ENCODE data around the gene HACL1. TPM values are rescaled to one million over a fixed set of nuclear protein-coding genes. Genes with fewer than 3 reads are reported as not detected.

HACL1 gene
- total and polyA plus RNA-seq, 4 experiments from 2014 or later, result 36.8 to 44.4 (median 40.6) TPM

- Histone ChIP-seq H3K9me3 (ENCODE audit: control insufficient read depth in 1 of 2, low read length in 2 of 2) (no peaks in the 10 kb centered on the region), H3K27ac (ENCODE audit: low read depth, low read length) (no peak overlapping the region), H3K36me3 (ENCODE audit: insufficient read depth, low read length) (no peaks in the 10 kb centered on the region), H3K4me3 (ENCODE audit: low read length in 2 of 2) (no peak overlapping the region), H3K4me1 (ENCODE audit: insufficient read depth, low read length) (peaks cover 7% of the 10 kb centered on the region), H3K27me3 (ENCODE audit: insufficient read depth, low read length) (no peaks in the 10 kb centered on the region)
- ChIA-PET POLR2A (ENCODE audit: partially characterized antibody) (no interaction called here), CTCF (ENCODE audit: partially characterized antibody) (interaction anchor here (1.4 kb wide), 1 partner anchor 36 kb away, joined by 3 read pairs; no protein-coding TSS in a partner anchor)
- peak overlapping the region; percentile 81 to 89 (median 84) for H3K4me3 Mint-ChIP-seq
- H3K27ac Mint-ChIP-seq, result peak overlapping the region; percentile 29 to 88 (median 66)
- intact Hi-C loops (cut with micrococcal nuclease), result no loop called here
- no peaks in the 10 kb centered on the region for H3K9me3 Mint-ChIP-seq
- peaks cover 14 to 35% (median 20%) of the 10 kb centered on the region in 4 donors for H3K4me1 Mint-ChIP-seq
- H3K27me3 Mint-ChIP-seq, result no peaks in the 10 kb centered on the region
- no peaks in the 10 kb centered on the region for H3K36me3 Mint-ChIP-seq
- DNase-seq, result no peak
Observed at GRCh38 chr3:15520804-15521572, 80.4 kb downstream of the HACL1 start.

DNA sequence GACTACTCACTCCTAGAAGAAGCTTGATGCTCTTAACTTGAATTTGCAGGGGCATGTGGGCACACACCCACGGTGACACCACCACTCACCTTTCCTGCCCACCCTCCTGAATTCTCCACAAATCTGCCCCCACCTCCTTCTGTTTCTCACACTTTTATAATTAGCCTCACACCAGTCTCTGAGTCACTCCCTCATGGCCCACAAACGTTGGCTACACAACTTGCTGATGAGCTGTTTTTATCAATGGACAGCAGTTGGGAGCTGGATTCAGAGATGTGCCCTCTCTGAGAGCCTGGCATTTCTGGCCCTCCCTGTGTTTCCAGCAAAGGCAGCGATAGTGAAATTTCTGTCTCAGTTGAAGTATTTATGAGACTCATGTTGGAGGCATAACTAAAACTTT, 81.2 kb downstream of the HACL1 start:
- Histone ChIP-seq H3K4me1 (ENCODE audit: insufficient read depth, low read length) (peaks cover 7% of the 10 kb centered on the region), H3K27me3 (ENCODE audit: insufficient read depth, low read length) (no peaks in the 10 kb centered on the region), H3K27ac (ENCODE audit: low read depth, low read length) (no peak overlapping the region), H3K9me3 (ENCODE audit: control insufficient read depth in 1 of 2, low read length in 2 of 2) (no peaks in the 10 kb centered on the region), H3K4me3 (ENCODE audit: low read length in 2 of 2) (no peak overlapping the region), H3K36me3 (ENCODE audit: insufficient read depth, low read length) (no peaks in the 10 kb centered on the region)
- POLR2A ChIA-PET (ENCODE audit: partially characterized antibody), result interaction anchor here (0.6 kb wide), 1 partner anchor 61 kb away, joined by 3 read pairs; no protein-coding TSS in a partner anchor
- Mint-ChIP-seq H3K9me3 (no peaks in the 10 kb centered on the region), H3K4me3 (peak overlapping the region; percentile 81 to 89 (median 84)), H3K36me3 (no peaks in the 10 kb centered on the region), H3K4me1 (peaks cover 14 to 35% (median 20%) of the 10 kb centered on the region in 4 donors), H3K27ac (peak overlapping the region; percentile 14 to 78 (median 60)), H3K27me3 (no peaks in the 10 kb centered on the region)
- CTCF ChIA-PET (ENCODE audit: partially characterized antibody), result no interaction called here
- no peak for DNase-seq
- intact Hi-C loops (cut with micrococcal nuclease), result no loop called here

DNA sequence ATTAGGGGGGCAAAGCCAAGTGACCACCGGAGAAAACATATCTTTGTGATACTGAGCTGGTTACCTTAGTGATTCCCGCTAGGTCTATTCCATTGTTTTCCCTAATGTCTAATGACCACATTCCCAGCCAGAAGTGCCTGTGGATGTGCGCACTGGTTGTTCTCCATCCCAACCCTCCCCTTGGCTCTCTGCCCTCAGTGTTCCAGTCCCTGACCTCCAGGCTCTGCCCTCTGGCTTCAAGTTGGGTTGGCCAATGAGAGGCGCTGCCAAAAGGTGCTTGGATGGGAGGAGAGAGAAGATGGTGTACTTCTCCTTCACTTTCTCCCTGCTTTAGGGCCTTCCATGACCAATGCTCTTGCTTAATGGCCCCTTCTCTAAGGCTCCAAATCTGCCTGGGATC, 82.3 kb downstream of the HACL1 start:
- intact Hi-C loops (cut with micrococcal nuclease), result no loop called here
- Histone ChIP-seq H3K27ac (ENCODE audit: low read depth, low read length) (no peak overlapping the region), H3K9me3 (ENCODE audit: control insufficient read depth in 1 of 2, low read length in 2 of 2) (no peaks in the 10 kb centered on the region), H3K36me3 (ENCODE audit: insufficient read depth, low read length) (no peaks in the 10 kb centered on the region), H3K4me3 (ENCODE audit: low read length in 2 of 2) (no peak overlapping the region), H3K27me3 (ENCODE audit: insufficient read depth, low read length) (no peaks in the 10 kb centered on the region), H3K4me1 (ENCODE audit: insufficient read depth, low read length) (peaks cover 7% of the 10 kb centered on the region)
- no peaks in the 10 kb centered on the region for H3K36me3 Mint-ChIP-seq
- peak overlapping the region in 5 of 8 donors; percentile 13 to 83 (median 52) for H3K4me3 Mint-ChIP-seq
- no peaks in the 10 kb centered on the region for H3K9me3 Mint-ChIP-seq
- H3K27me3 Mint-ChIP-seq, result no peaks in the 10 kb centered on the region
- no peak overlapping the region for H3K27ac Mint-ChIP-seq
- POLR2A ChIA-PET (ENCODE audit: partially characterized antibody), result no interaction called here
- CTCF ChIA-PET (ENCODE audit: partially characterized antibody), result no interaction called here
- no peak for DNase-seq
- H3K4me1 Mint-ChIP-seq, result peaks cover 14 to 40% (median 22%) of the 10 kb centered on the region in 4 donors

- Mint-ChIP-seq H3K4me1 (peaks cover 7 to 46% (median 25%) of the 10 kb centered on the region in 4 donors), H3K4me3 (no peak overlapping the region), H3K27me3 (no peaks in the 10 kb centered on the region), H3K9me3 (no peaks in the 10 kb centered on the region), H3K27ac (peak overlapping the region in 1 of 7 donors; percentile 8), H3K36me3 (peaks cover 0 to 9% of the 10 kb centered on the region in 2 donors)
- intact Hi-C loops (cut with micrococcal nuclease), result no loop called here
- H3K36me3 ChIP-seq (ENCODE audit: insufficient read depth, low read length), result no peaks in the 10 kb centered on the region
- ChIA-PET POLR2A (ENCODE audit: partially characterized antibody) (no interaction called here), CTCF (ENCODE audit: partially characterized antibody) (interaction anchor here (1.3 kb wide), 1 partner anchor 16 kb away, joined by 4 read pairs; no protein-coding TSS in a partner anchor)
- H3K4me3 ChIP-seq (ENCODE audit: low read length in 2 of 2), result no peak overlapping the region
- H3K27ac ChIP-seq (ENCODE audit: low read depth, low read length), result no peak overlapping the region
- H3K9me3 ChIP-seq (ENCODE audit: control insufficient read depth in 1 of 2, low read length in 2 of 2), result no peaks in the 10 kb centered on the region
- H3K27me3 ChIP-seq (ENCODE audit: insufficient read depth, low read length), result no peaks in the 10 kb centered on the region
- DNase-seq, result no peak
- H3K4me1 ChIP-seq (ENCODE audit: insufficient read depth, low read length), result no peaks in the 10 kb centered on the region
Observed at GRCh38 chr3:15514663-15515340, 86.6 kb downstream of the HACL1 start.

DNA sequence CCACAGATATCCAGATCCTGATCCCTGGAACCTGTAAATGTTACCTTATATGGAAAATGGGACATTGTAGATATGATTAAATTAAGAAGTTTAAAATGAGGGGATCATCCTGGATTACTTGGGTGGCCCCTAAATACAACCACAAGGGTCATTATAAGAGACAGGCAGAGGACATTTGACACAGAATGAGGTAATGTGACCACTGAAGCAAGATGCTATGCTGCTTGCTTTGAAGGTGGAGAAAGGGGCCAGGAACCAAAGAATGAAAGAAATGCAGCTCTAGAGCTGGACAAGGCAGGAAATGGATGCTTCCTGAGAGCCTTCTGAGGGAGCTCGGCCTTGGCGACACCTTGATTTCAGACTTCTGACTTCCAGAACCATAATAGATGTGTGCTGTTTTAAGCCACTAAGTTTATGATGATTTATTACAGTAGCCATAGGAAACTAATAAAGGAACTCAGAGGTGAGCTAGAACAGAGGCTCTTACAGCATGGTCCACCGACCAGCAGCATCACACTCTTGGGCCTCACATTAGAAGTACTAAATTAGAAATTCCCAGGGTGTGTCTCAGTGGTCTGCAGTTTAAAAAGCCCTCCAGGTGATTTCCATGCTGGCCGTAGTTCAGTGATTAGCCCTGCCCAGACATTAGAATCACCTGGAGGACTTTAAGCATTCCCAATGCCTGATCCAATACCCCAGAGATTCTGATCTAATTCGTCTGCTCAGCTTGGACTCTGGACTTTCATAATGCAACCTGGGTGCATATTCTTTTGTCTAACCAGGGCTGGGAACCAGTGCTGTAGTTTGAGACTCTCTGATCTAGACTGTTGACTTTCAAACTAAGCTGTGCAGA, 87.3 kb downstream of the HACL1 start:
- Mint-ChIP-seq H3K27me3 (no peaks in the 10 kb centered on the region), H3K4me3 (no peak overlapping the region), H3K27ac (peak overlapping the region in 3 of 7 donors; percentile 8 to 60 (median 17)), H3K36me3 (peaks cover 0 to 9% of the 10 kb centered on the region in 2 donors), H3K4me1 (peaks cover 4 to 43% (median 20%) of the 10 kb centered on the region in 4 donors), H3K9me3 (no peaks in the 10 kb centered on the region)
- H3K27me3 ChIP-seq (ENCODE audit: insufficient read depth, low read length), result no peaks in the 10 kb centered on the region
- intact Hi-C loops (cut with micrococcal nuclease), result no loop called here
- ChIA-PET CTCF (ENCODE audit: partially characterized antibody) (interaction anchor here (1.3 kb wide), 1 partner anchor 15 kb away, joined by 4 read pairs; no protein-coding TSS in a partner anchor), POLR2A (ENCODE audit: partially characterized antibody) (no interaction called here)
- no peaks in the 10 kb centered on the region for H3K4me1 ChIP-seq (ENCODE audit: insufficient read depth, low read length)
- no peak overlapping the region for H3K27ac ChIP-seq (ENCODE audit: low read depth, low read length)
- H3K9me3 ChIP-seq (ENCODE audit: control insufficient read depth in 1 of 2, low read length in 2 of 2), result no peaks in the 10 kb centered on the region
- no peak overlapping the region for H3K4me3 ChIP-seq (ENCODE audit: low read length in 2 of 2)
- no peak for DNase-seq
- no peaks in the 10 kb centered on the region for H3K36me3 ChIP-seq (ENCODE audit: insufficient read depth, low read length)

DNA sequence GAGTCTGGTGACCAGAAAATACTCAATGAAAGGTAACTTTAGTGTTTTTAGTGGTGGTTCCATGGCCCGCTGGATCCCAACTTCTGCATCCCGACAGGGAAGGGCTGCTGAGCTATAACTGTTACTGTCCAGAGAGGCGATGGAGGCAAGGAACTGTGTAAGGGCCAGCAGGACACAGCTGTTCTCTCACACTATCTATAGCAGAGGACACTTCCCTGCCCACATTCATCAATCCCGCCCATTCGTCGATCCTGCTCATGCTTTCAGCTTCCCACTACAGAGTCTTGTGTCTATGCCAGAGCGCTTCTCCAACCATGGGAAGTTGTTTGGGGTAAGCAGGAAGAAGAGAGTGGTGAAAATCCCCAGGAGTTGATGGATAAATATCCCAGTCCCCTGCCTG, 88.3 kb downstream of the HACL1 start:
- Mint-ChIP-seq H3K4me3 (no peak overlapping the region), H3K27me3 (no peaks in the 10 kb centered on the region), H3K36me3 (peaks cover 0 to 9% of the 10 kb centered on the region in 2 donors), H3K4me1 (peaks cover 4 to 36% (median 20%) of the 10 kb centered on the region in 4 donors), H3K27ac (peak overlapping the region in 2 of 7 donors; percentile 49 to 51), H3K9me3 (no peaks in the 10 kb centered on the region)
- Histone ChIP-seq H3K27me3 (ENCODE audit: insufficient read depth, low read length) (no peaks in the 10 kb centered on the region), H3K9me3 (ENCODE audit: control insufficient read depth in 1 of 2, low read length in 2 of 2) (no peaks in the 10 kb centered on the region), H3K4me1 (ENCODE audit: insufficient read depth, low read length) (no peaks in the 10 kb centered on the region), H3K27ac (ENCODE audit: low read depth, low read length) (no peak overlapping the region), H3K4me3 (ENCODE audit: low read length in 2 of 2) (no peak overlapping the region), H3K36me3 (ENCODE audit: insufficient read depth, low read length) (no peaks in the 10 kb centered on the region)
- POLR2A ChIA-PET (ENCODE audit: partially characterized antibody), result no interaction called here
- CTCF ChIA-PET (ENCODE audit: partially characterized antibody), result no interaction called here
- intact Hi-C loops (cut with micrococcal nuclease), result no loop called here
- no peak for DNase-seq

GRCh38 chr3:15512166-15512565, 89.2 kb downstream of the HACL1 start:
- no peaks in the 10 kb centered on the region for H3K9me3 Mint-ChIP-seq
- Histone ChIP-seq H3K27me3 (ENCODE audit: insufficient read depth, low read length) (no peaks in the 10 kb centered on the region), H3K9me3 (ENCODE audit: control insufficient read depth in 1 of 2, low read length in 2 of 2) (no peaks in the 10 kb centered on the region), H3K27ac (ENCODE audit: low read depth, low read length) (no peak overlapping the region), H3K36me3 (ENCODE audit: insufficient read depth, low read length) (no peaks in the 10 kb centered on the region), H3K4me1 (ENCODE audit: insufficient read depth, low read length) (no peaks in the 10 kb centered on the region), H3K4me3 (ENCODE audit: low read length in 2 of 2) (no peak overlapping the region)
- H3K36me3 Mint-ChIP-seq, result peaks cover 0 to 9% of the 10 kb centered on the region in 2 donors
- ChIA-PET POLR2A (ENCODE audit: partially characterized antibody) (no interaction called here), CTCF (ENCODE audit: partially characterized antibody) (no interaction called here)
- H3K4me3 Mint-ChIP-seq, result no peak overlapping the region
- H3K27ac Mint-ChIP-seq, result peak overlapping the region in 1 of 7 donors; percentile 36
- DNase-seq, result no peak
- no peaks in the 10 kb centered on the region for H3K27me3 Mint-ChIP-seq
- H3K4me1 Mint-ChIP-seq, result peaks cover 4 to 34% (median 20%) of the 10 kb centered on the region in 4 donors
- intact Hi-C loops (cut with micrococcal nuclease), result no loop called here

Data from CD4-positive, alpha-beta memory T cell (primary cell).